HepG2 (cell line): Measurements from ENCODE around the gene RGS7. TPM values are rescaled to one million over a fixed set of nuclear protein-coding genes. Genes with fewer than 3 reads are reported as not detected.

ENCODE experiments used
- ATAC-seq: fragments of 200-7000 bp; cut with Tn5 transposase; 3 replicates; pipeline ENCODE4 v1.9.1; 2020; ENCODE audit warnings: mild to moderate bottlenecking, moderate library complexity
- BruUV-seq: library from RNA; stranded (reverse); fragments of 400-500 nt; replicated peaks from 2 replicates; lab custom pipeline; 2021; lab: Mats Ljungman, UMichigan
- CTCF ChIA-PET: fragments of 300-600 bp; formaldehyde crosslinking; extraction: SDS; loops from one replicate; lab custom pipeline; 2021; ENCODE audit warnings: low total read pairs, inconsistent platforms, low intra/inter-chr PET ratio; lab: Yijun Ruan, JAX
- POLR2A ChIA-PET: fragments of 350-600 bp; sonication (Branson Sonifier 250); formaldehyde crosslinking; loops from one replicate; lab custom pipeline; 2020; ENCODE audit warnings: antibody characterized with exemption, inconsistent platforms; lab: Yijun Ruan, JAX
- DNase-seq: peaks from one replicate; pipeline ENCODE4 v3.0.0-alpha.2; 2015; ENCODE audit warnings: low spot score
- FAIRE-seq: peaks from 3 replicates; lab custom pipeline; 2011; peaks lifted over from hg19 to GRCh38; lab: Jason Lieb, UNC
- H2AFZ ChIP-seq: one replicate; pipeline ENCODE4 v1.6.1; 2011; ENCODE audit warnings: low read length, inconsistent platforms
- H3K27ac ChIP-seq: fragments of 300-600 bp; 3 replicates; pipeline ENCODE4 v1.8.0; 2011; ENCODE audit warnings: mixed run types, mild to moderate bottlenecking, mixed read lengths, low read length, inconsistent platforms; ENCODE audit not compliant: insufficient read depth; ENCODE audit errors: extremely low read length
- H3K27me3 ChIP-seq, 2 experiments: fragments of 200-600 bp in 1 of 2; 2 replicates in 1 of 2; 3 replicates in 1 of 2; pipeline versions ENCODE4 v1.6.0 to v1.8.0; 2011; ENCODE audit warnings: low read length in 2 of 2, mild to moderate bottlenecking in 2 of 2, moderate library complexity in 2 of 2, inconsistent platforms in 1 of 2; ENCODE audit not compliant: insufficient read depth in 2 of 2, control insufficient read depth in 1 of 2
- H3K36me3 ChIP-seq, 2 experiments: fragments of 200-600 bp in 1 of 2; replicated peaks in 1 of 2; 2 replicates in 1 of 2; 3 replicates in 1 of 2; pipeline versions ENCODE4 v1.5.1 to v1.8.0; 2011; ENCODE audit warnings: low read length in 2 of 2, inconsistent platforms in 1 of 2; ENCODE audit not compliant: insufficient read depth in 2 of 2, control insufficient read depth in 1 of 2
- H3K4me1 ChIP-seq: 2 replicates; pipeline ENCODE4 v1.5.1; 2012; ENCODE audit warnings: low read length, inconsistent platforms; ENCODE audit not compliant: insufficient read depth
- H3K4me2 ChIP-seq: 2 replicates; pipeline ENCODE4 v1.6.0; 2011; ENCODE audit warnings: low read depth, low read length, inconsistent platforms
- H3K4me3 ChIP-seq, 3 experiments: fragments of 200-600 bp in 1 of 3; sonication (generic), shearing (Covaris generic) in 1 of 3; replicated peaks in 1 of 3; 2 replicates each; pipeline ENCODE4 v1.5.1; 2011 to 2016; ENCODE audit warnings: low read length in 3 of 3, inconsistent platforms in 2 of 3, low read depth in 2 of 3, mild to moderate bottlenecking in 2 of 3, control low read depth in 1 of 3, mixed read lengths in 1 of 3; ENCODE audit not compliant: insufficient read depth in 1 of 3
- H3K79me2 ChIP-seq: one replicate; pipeline ENCODE4 v1.6.1; 2011; ENCODE audit warnings: low read length, inconsistent platforms; ENCODE audit not compliant: insufficient read depth
- H3K9ac ChIP-seq: 2 replicates; pipeline ENCODE4 v1.6.0; 2011; ENCODE audit warnings: mild to moderate bottlenecking, low read depth, low read length, inconsistent platforms; ENCODE audit not compliant: insufficient read depth
- H3K9me3 ChIP-seq: 2 replicates; pipeline ENCODE4 v1.5.1; 2012; ENCODE audit warnings: mild to moderate bottlenecking, low read length
- H4K20me1 ChIP-seq: 2 replicates; pipeline ENCODE4 v1.6.0; 2011; ENCODE audit warnings: inconsistent platforms, mild to moderate bottlenecking, low read length, moderate library complexity; ENCODE audit not compliant: insufficient read depth
- CCAR2 ChIP-seq: fragments of 200-400 bp; formaldehyde crosslinking; optimal IDR thresholded peaks from 2 replicates; pipeline ENCODE3; 2018; ENCODE audit warnings: low read depth, mild to moderate bottlenecking, low read length, moderate library complexity
- HNF4G ChIP-seq, 2 experiments: sonication (generic) in 1 of 2; formaldehyde crosslinking in 1 of 2; IDR thresholded peaks; 2 replicates each; pipeline versions ENCODE4 v1.4.0 to v1.6.1; 2011 to 2020; ENCODE audit warnings: borderline replicate concordance in 2 of 2, low read depth in 2 of 2, mild to moderate bottlenecking in 2 of 2, low read length in 1 of 2, missing genetic modification reagents in 1 of 2, moderate library complexity in 1 of 2
- JDP2 ChIP-seq: sonication (generic); formaldehyde crosslinking; IDR thresholded peaks from 2 replicates; pipeline ENCODE4 v1.8.1; 2022; ENCODE audit warnings: missing genetic modification reagents, borderline replicate concordance
- NFRKB ChIP-seq: fragments of 450-650 bp; IDR thresholded peaks from 2 replicates; pipeline ENCODE4 v1.6.1; 2017
- TBP ChIP-seq: sonication (generic); formaldehyde crosslinking; IDR thresholded peaks from 2 replicates; pipeline ENCODE4 v1.5.0; 2020; ENCODE audit warnings: missing genetic modification reagents
- TCF7 ChIP-seq: sonication (generic); IDR thresholded peaks from 2 replicates; pipeline ENCODE4 v1.6.1; 2016; ENCODE audit warnings: antibody characterized with exemption, low read depth
- ZC3H13 ChIP-seq: sonication (generic); formaldehyde crosslinking; IDR thresholded peaks from 2 replicates; pipeline ENCODE4 v1.8.1; 2023; ENCODE audit warnings: mild to moderate bottlenecking, missing genetic modification reagents, moderate library complexity
- ZFP91 ChIP-seq: sonication (generic); formaldehyde crosslinking; IDR thresholded peaks from 2 replicates; pipeline ENCODE4 v1.9.0; 2022; ENCODE audit warnings: missing genetic modification reagents, mild to moderate bottlenecking, borderline replicate concordance
- ZNF550 ChIP-seq: sonication (generic); formaldehyde crosslinking; IDR thresholded peaks from 2 replicates; pipeline ENCODE4 v1.4.0; 2020; ENCODE audit warnings: mild to moderate bottlenecking, missing genetic modification reagents, borderline replicate concordance
- ZNF564 ChIP-seq: sonication (generic); formaldehyde crosslinking; IDR thresholded peaks from 2 replicates; pipeline ENCODE4 v1.8.1; 2023; ENCODE audit warnings: mild to moderate bottlenecking, missing genetic modification reagents
- ZNF589 ChIP-seq: sonication (generic); formaldehyde crosslinking; conservative IDR thresholded peaks from 2 replicates; pipeline ENCODE4 v1.8.0; 2022; ENCODE audit warnings: mild to moderate bottlenecking, moderate library complexity, missing genetic modification reagents
- ZNF7 ChIP-seq: IDR thresholded peaks from 2 replicates; pipeline ENCODE4 v1.6.1; 2016; ENCODE audit warnings: missing biosample characterization, missing genetic modification reagents
- ZNF746 ChIP-seq: sonication (generic); formaldehyde crosslinking; IDR thresholded peaks from 2 replicates; pipeline ENCODE4 v1.8.0; 2022; ENCODE audit warnings: mild to moderate bottlenecking, missing genetic modification reagents
- WGBS: methylation state at CpG from one replicate; pipeline ENCODE4 v1.1.6; 2017; ENCODE audit warnings: low lambda C conversion rate; 5-methylcytosine and 5-hydroxymethylcytosine counted together
- in situ Hi-C: cut with HindIII; loops from 2 replicates; pipeline ENCODE4 v1.10.0; 2017; ENCODE audit warnings: low pct_unique_long_range_greater_than_20kb; ENCODE audit not compliant: extremely low pct_ligation_motif_present
- intact Hi-C: fragments of 100-400 bp; cut with micrococcal nuclease; formaldehyde crosslinking; loops from one replicate; pipeline ENCODE4 v1.10.0; 2022; ENCODE audit not compliant: unreplicated experiment
- polyA plus RNA-seq, 8 experiments: library from polyadenylated mRNA; depleted of rRNA in 3 of 8; stranded (reverse) in 7 of 8; unstranded in 1 of 8; fragments of >200 nt; fragmentation: Illumina TruSeq in 4 of 8; extraction: Trizol in 4 of 8; gene quantifications; 2 replicates each; pipeline versions ENCODE4 v1.2.1 to v1.2.3, GENCODE V29; 2011 to 2016; ENCODE audit warnings: low read depth in 4 of 8, missing spikeins in 1 of 8, mixed read lengths in 1 of 8; ENCODE audit not compliant: insufficient read depth in 1 of 8
- total RNA-seq, 5 experiments: library from RNA; depleted of rRNA; stranded (reverse); fragments of >200 nt; fragmentation: Illumina TruSeq; extraction: Trizol; gene quantifications; 2 replicates each; pipeline ENCODE4 v1.2.3, GENCODE V29; 2016; ENCODE audit warnings: low read depth in 1 of 5
- TF ChIP-seq, protein P1 (sequence below): sonication (generic); formaldehyde crosslinking; IDR thresholded peaks from 2 replicates; pipeline ENCODE4 v1.8.0; 2023; ENCODE audit warnings: mild to moderate bottlenecking, missing genetic modification reagents
- TF ChIP-seq, protein P2 (sequence below): sonication (generic); formaldehyde crosslinking; IDR thresholded peaks from 2 replicates; pipeline ENCODE4 v1.5.1; 2020; ENCODE audit warnings: missing genetic modification reagents, mild to moderate bottlenecking, borderline replicate concordance
- TF ChIP-seq, protein P3 (sequence below): sonication (generic); formaldehyde crosslinking; IDR thresholded peaks from 2 replicates; pipeline ENCODE4 v1.4.0; 2020; ENCODE audit warnings: missing genetic modification reagents

The RGS7 gene
- total and polyA plus RNA-seq, 2 of the 13 experiments (the other 11 are each of a cell fraction or from before 2014, with no cell fraction given): not detected

GRCh38 chr1:241034203-241034936, 322.6 kb downstream of the RGS7 start (continued):
- no peak for TF ChIP-seq CCAR2
- no peak for TF ChIP-seq TBP (CRISPR knock-in tag)

DNA sequence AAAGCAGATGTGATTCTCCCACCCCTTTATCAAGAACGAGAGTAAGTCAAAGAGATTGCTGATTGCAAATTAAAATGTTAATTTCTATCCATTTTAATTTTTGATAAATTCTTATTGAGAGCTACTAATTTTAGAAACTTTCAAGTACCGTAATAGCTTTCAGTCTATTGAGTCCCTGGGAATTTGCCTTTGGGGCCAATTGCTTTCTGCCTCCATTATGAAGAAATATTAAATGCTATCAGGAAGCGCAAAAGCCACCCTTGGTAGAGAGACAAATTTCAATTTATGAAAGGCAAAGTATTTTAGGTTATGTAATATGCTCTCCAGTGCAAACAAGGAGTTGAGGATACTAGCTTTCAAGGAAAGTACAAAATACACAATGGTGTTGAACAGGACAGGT, 332.2 kb downstream of the RGS7 start:
- Histone ChIP-seq H3K9me3 (no peaks in the 10 kb centered on the region), H3K79me2 (no peaks in the 10 kb centered on the region), H2AFZ (no peak overlapping the region), H3K4me3 (no peak overlapping the region), H3K27me3 (no peaks in the 10 kb centered on the region), H3K4me2 (no peak overlapping the region), H3K4me1 (no peaks in the 10 kb centered on the region), H3K9ac (no peak overlapping the region), H3K36me3 (no peaks in the 10 kb centered on the region), H3K27ac (no peak overlapping the region), H4K20me1 (no peaks in the 10 kb centered on the region)
- ChIA-PET POLR2A (no interaction called here), CTCF (no interaction called here)
- intact Hi-C loops: no loop called here
- WGBS: 5% methylated on average over 3 of the region's 3 CpGs
- no peak for ATAC-seq
- DNase-seq: no peak
- in situ Hi-C loops: no loop called here
- FAIRE-seq: no peak
- no TSS peak for BruUV-seq
- no peak for TF ChIP-seq HNF4G (IDR thresholded peaks at IDR 0.05; ENCODE audit: borderline replicate concordance, low read depth, low read length)
- no peak for TF ChIP-seq HNF4G (CRISPR knock-in tag; IDR thresholded peaks at IDR 0.05; ENCODE audit: borderline replicate concordance, low read depth)
- TF ChIP-seq NFRKB: no peak
- no peak for TF ChIP-seq ZC3H13 (CRISPR knock-in tag)
- no peak for TF ChIP-seq TCF7
- TF ChIP-seq, protein P1, sequence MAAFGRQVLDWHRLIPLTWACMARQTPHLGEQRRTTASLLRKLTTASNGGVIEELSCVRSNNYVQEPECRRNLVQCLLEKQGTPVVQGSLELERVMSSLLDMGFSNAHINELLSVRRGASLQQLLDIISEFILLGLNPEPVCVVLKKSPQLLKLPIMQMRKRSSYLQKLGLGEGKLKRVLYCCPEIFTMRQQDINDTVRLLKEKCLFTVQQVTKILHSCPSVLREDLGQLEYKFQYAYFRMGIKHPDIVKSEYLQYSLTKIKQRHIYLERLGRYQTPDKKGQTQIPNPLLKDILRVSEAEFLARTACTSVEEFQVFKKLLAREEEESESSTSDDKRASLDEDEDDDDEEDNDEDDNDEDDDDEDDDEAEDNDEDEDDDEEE: no peak
- TF ChIP-seq ZNF589 (CRISPR knock-in tag): no peak
- TF ChIP-seq JDP2 (CRISPR knock-in tag): no peak
- no peak for TF ChIP-seq ZNF746
- TF ChIP-seq ZNF564 (CRISPR knock-in tag): no peak
- TF ChIP-seq ZNF550: no peak
- TF ChIP-seq, protein P2, sequence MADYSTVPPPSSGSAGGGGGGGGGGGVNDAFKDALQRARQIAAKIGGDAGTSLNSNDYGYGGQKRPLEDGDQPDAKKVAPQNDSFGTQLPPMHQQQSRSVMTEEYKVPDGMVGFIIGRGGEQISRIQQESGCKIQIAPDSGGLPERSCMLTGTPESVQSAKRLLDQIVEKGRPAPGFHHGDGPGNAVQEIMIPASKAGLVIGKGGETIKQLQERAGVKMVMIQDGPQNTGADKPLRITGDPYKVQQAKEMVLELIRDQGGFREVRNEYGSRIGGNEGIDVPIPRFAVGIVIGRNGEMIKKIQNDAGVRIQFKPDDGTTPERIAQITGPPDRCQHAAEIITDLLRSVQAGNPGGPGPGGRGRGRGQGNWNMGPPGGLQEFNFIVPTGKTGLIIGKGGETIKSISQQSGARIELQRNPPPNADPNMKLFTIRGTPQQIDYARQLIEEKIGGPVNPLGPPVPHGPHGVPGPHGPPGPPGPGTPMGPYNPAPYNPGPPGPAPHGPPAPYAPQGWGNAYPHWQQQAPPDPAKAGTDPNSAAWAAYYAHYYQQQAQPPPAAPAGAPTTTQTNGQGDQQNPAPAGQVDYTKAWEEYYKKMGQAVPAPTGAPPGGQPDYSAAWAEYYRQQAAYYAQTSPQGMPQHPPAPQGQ (CRISPR knock-in tag): no peak
- TF ChIP-seq ZNF7 (CRISPR knock-in tag): no peak
- TF ChIP-seq, protein P3, sequence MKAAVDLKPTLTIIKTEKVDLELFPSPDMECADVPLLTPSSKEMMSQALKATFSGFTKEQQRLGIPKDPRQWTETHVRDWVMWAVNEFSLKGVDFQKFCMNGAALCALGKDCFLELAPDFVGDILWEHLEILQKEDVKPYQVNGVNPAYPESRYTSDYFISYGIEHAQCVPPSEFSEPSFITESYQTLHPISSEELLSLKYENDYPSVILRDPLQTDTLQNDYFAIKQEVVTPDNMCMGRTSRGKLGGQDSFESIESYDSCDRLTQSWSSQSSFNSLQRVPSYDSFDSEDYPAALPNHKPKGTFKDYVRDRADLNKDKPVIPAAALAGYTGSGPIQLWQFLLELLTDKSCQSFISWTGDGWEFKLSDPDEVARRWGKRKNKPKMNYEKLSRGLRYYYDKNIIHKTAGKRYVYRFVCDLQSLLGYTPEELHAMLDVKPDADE (CRISPR knock-in tag): no peak
- TF ChIP-seq ZFP91 (CRISPR knock-in tag): no peak
